ENCODE data around the gene TPSD1. TPM values are rescaled to one million over a fixed set of nuclear protein-coding genes. Genes with fewer than 3 reads are reported as not detected.

The TPSD1 gene
- polyA plus RNA-seq, 1 donor (not counting 4 experiments of a cell fraction or from before 2014, with no cell fraction given) = not detected

DNA sequence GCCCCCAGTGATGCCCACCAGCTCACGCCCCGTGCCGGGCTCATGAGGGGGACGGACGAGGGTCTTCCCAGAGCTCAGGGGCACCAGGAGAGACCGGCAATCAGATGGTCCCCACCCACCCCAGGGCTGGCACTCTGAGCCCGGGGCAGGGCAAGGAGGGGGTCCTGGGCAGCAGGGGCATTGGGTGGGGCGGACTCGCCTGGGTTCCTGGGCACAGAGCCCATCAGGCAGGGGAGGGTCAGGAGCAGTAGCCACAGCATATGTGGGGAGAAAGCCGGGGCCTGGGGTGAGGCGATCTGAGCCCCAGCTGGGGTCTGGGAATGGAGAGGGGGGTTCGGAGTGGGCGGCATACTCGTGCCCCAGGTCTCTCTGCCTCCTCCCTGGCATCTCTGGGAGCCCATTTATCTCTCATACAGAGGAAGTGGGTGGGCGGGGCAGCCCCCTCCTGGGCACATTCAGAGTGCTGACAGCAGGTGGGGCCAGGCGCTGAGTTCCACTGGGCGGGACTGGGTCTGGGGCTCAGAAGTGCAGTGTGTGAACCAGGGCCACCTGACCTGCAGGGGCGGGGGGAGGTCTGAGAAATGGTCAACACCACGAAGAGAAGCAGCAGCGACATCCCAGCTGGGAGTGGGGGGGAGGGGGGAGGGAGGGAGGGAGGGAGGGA, 33.1 kb downstream of the TPSD1 start:
- no peak overlapping the region for H3K27ac ChIP-seq (ENCODE audit: control insufficient read depth, insufficient read depth, low read length)
- no peak overlapping the region for H2AFZ ChIP-seq (ENCODE audit: control insufficient read depth, low read length)
- no peaks in the 10 kb centered on the region for H3K9me1 ChIP-seq (ENCODE audit: control insufficient read depth, extremely low read depth, insufficient read depth, low read length)
- H4K20me1 ChIP-seq (ENCODE audit: control insufficient read depth, extremely low read depth, insufficient read depth, low read length) = no peaks in the 10 kb centered on the region
- H3K4me3 ChIP-seq (ENCODE audit: control insufficient read depth in 2 of 3, extremely low read depth in 1 of 3, insufficient read depth in 2 of 3, low read depth in 1 of 3, low read length in 3 of 3) = no peak overlapping the region
- FAIRE-seq = no peak
- H3K36me3 ChIP-seq (ENCODE audit: control insufficient read depth in 2 of 2, extremely low read depth in 1 of 2, insufficient read depth in 2 of 2, low read length in 2 of 2) = no peaks in the 10 kb centered on the region
- no peak overlapping the region for H3K9ac ChIP-seq (ENCODE audit: control insufficient read depth, extremely low read depth, insufficient read depth, low read length)
- TF ChIP-seq CTCF (optimal IDR thresholded peaks at IDR 0.05 in 1 of 3, IDR thresholded peaks at IDR 0.05 in 1 of 3, conservative IDR thresholded peaks at IDR 0.05 in 1 of 3; ENCODE audit: extremely low read depth in 1 of 3, insufficient read depth in 2 of 3, low read length in 3 of 3) (no peak), EZH2 (IDR thresholded peaks at IDR 0.05; ENCODE audit: low read length) (peak; percentile 2)
- dilution Hi-C loops (cut with MboI; ENCODE audit: extremely low pct_ligation_motif_present, low sequenced_read_pairs) = no loop called here
- H3K4me2 ChIP-seq (ENCODE audit: control insufficient read depth, extremely low read depth, insufficient read depth, low read depth, low read length) = no peak overlapping the region
- no peaks in the 10 kb centered on the region for H3K4me1 ChIP-seq (ENCODE audit: control insufficient read depth, extremely low read depth, insufficient read depth, low read length)
- peaks cover 59% of the 10 kb centered on the region for H3K27me3 ChIP-seq (ENCODE audit: control insufficient read depth, extremely low read depth, insufficient read depth, low read length)
- H3K9me3 ChIP-seq (ENCODE audit: control insufficient read depth, low read depth, low read length) = no peaks in the 10 kb centered on the region
- no peak for DNase-seq (ENCODE audit: low read depth, low spot score)
- no peaks in the 10 kb centered on the region for H3K79me2 ChIP-seq (ENCODE audit: control insufficient read depth, insufficient read depth, low read length)

DNA sequence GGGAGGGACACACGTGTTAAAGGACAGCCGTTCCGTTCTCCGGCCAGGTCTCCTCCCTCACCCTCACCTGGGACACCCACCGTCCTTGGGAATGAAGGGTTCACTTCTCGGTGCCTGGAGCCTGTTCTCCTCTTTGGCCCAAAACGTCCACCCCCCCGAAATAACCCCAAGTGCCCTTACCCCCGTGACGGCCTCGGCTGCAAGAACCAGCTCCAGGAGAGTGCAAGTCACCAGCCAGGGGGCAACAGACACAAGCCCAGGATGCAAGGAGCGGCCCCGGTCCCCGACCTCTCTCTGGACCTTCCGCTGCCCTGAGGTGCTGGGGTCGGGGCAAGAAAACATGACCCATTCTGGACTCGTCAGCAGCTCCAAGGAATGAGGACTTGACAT, 33.6 kb downstream of the TPSD1 start:
- Histone ChIP-seq H4K20me1 (ENCODE audit: control insufficient read depth, extremely low read depth, insufficient read depth, low read length) (no peaks in the 10 kb centered on the region), H3K9ac (ENCODE audit: control insufficient read depth, extremely low read depth, insufficient read depth, low read length) (no peak overlapping the region), H3K4me3 (ENCODE audit: control insufficient read depth in 2 of 3, extremely low read depth in 1 of 3, insufficient read depth in 2 of 3, low read depth in 1 of 3, low read length in 3 of 3) (no peak overlapping the region), H2AFZ (ENCODE audit: control insufficient read depth, low read length) (no peak overlapping the region), H3K27me3 (ENCODE audit: control insufficient read depth, extremely low read depth, insufficient read depth, low read length) (peaks cover 59% of the 10 kb centered on the region), H3K9me1 (ENCODE audit: control insufficient read depth, extremely low read depth, insufficient read depth, low read length) (no peaks in the 10 kb centered on the region), H3K4me1 (ENCODE audit: control insufficient read depth, extremely low read depth, insufficient read depth, low read length) (no peaks in the 10 kb centered on the region), H3K36me3 (ENCODE audit: control insufficient read depth in 2 of 2, extremely low read depth in 1 of 2, insufficient read depth in 2 of 2, low read length in 2 of 2) (no peaks in the 10 kb centered on the region), H3K4me2 (ENCODE audit: control insufficient read depth, extremely low read depth, insufficient read depth, low read depth, low read length) (no peak overlapping the region), H3K9me3 (ENCODE audit: control insufficient read depth, low read depth, low read length) (no peaks in the 10 kb centered on the region), H3K27ac (ENCODE audit: control insufficient read depth, insufficient read depth, low read length) (no peak overlapping the region), H3K79me2 (ENCODE audit: control insufficient read depth, insufficient read depth, low read length) (no peaks in the 10 kb centered on the region)
- no peak for DNase-seq (ENCODE audit: low read depth, low spot score)
- no peak for TF ChIP-seq EZH2 (IDR thresholded peaks at IDR 0.05; ENCODE audit: low read length)
- TF ChIP-seq CTCF (optimal IDR thresholded peaks at IDR 0.05 in 1 of 3, IDR thresholded peaks at IDR 0.05 in 1 of 3, conservative IDR thresholded peaks at IDR 0.05 in 1 of 3; ENCODE audit: extremely low read depth in 1 of 3, insufficient read depth in 2 of 3, low read length in 3 of 3) = no peak
- FAIRE-seq = no peak
- dilution Hi-C loops (cut with MboI; ENCODE audit: extremely low pct_ligation_motif_present, low sequenced_read_pairs) = no loop called here
